HCT116 (cell line): ENCODE measurements around the gene GPS1. TPM values are rescaled to one million over a fixed set of nuclear protein-coding genes. Genes with fewer than 3 reads are reported as not detected.

Experiments used
- ATAC-seq: fragments of 200-7000 bp; cut with Tn5 transposase; 2 replicates; pipeline ENCODE4 v1.9.1; 2020; ENCODE audit warnings: mild to moderate bottlenecking, moderate library complexity
- BruUV-seq: library from RNA; stranded (reverse); fragments of 400-500 nt; replicated peaks from 2 replicates; lab custom pipeline; 2021; lab: Mats Ljungman, UMichigan
- CTCF ChIA-PET: fragments of 300-600 bp; sonication (Branson Sonifier 250); formaldehyde crosslinking; loops from one replicate; lab custom pipeline; 2021; ENCODE audit warnings: antibody characterized with exemption; lab: Charles Lee
- POLR2A ChIA-PET: fragments of 300-600, 350-600 bp; sonication (Branson Sonifier 250); formaldehyde crosslinking; loops from one replicate; lab custom pipeline; 2021; ENCODE audit warnings: antibody characterized with exemption; lab: Charles Lee
- RAD21 ChIA-PET, 2 experiments: fragments of 300-600 bp; sonication (Branson Sonifier 250); formaldehyde crosslinking; loops; one replicate each; lab custom pipeline; 2023; ENCODE audit warnings: low total read pairs in 2 of 2; ENCODE audit not compliant: uncharacterized antibody in 2 of 2, unreplicated experiment in 2 of 2, low non-redundant PET in 1 of 2; lab: Charles Lee
- DNase-seq: peaks from one replicate; pipeline ENCODE4 v3.0.0-alpha.2; 2010; ENCODE audit warnings: low read depth, low spot score
- H2AFZ ChIP-seq: fragments of 200-600 bp; shearing (Covaris generic), sonication (generic); 2 replicates; pipeline ENCODE4 v1.6.1; 2017; ENCODE audit warnings: low read depth, mixed run types, mixed read lengths, antibody characterized with exemption, low read length; ENCODE audit not compliant: poor library complexity, severe bottlenecking
- H3K27ac ChIP-seq: 2 replicates; pipeline ENCODE4 v1.5.1; 2012; ENCODE audit warnings: low read depth, low read length
- H3K27me3 ChIP-seq: fragments of 200-600 bp; sonication (generic); 2 replicates; pipeline ENCODE4 v1.6.1; 2016; ENCODE audit warnings: mixed run types, low read length, mixed read lengths; ENCODE audit not compliant: insufficient read depth
- H3K36me3 ChIP-seq, 2 experiments: fragments of 200-500 bp in 1 of 2; fragments of 200-600 bp in 1 of 2; sonication (Bioruptor generic) in 1 of 2; sonication (generic) in 1 of 2; 2 replicates each; pipeline versions ENCODE4 v1.5.1 to v1.6.1; 2014 to 2016; ENCODE audit warnings: low read length in 2 of 2, inconsistent platforms in 1 of 2, mixed read lengths in 1 of 2, mixed run types in 1 of 2; ENCODE audit not compliant: insufficient read depth in 2 of 2, control insufficient read depth in 1 of 2
- H3K4me1 ChIP-seq, 2 experiments: fragments of 200-600 bp in 1 of 2; sonication (generic) in 1 of 2; 2 replicates each; pipeline versions ENCODE4 v1.5.1 to v1.6.1; 2012 to 2017; ENCODE audit warnings: low read length in 2 of 2, inconsistent platforms in 1 of 2, mild to moderate bottlenecking in 1 of 2, mixed read lengths in 1 of 2, mixed run types in 1 of 2, moderate library complexity in 1 of 2; ENCODE audit not compliant: insufficient read depth in 2 of 2, control insufficient read depth in 1 of 2
- H3K4me2 ChIP-seq: fragments of 200-600 bp; sonication (generic); 2 replicates; pipeline ENCODE4 v1.6.1; 2017; ENCODE audit warnings: mixed run types, low read length, mixed read lengths
- H3K4me3 ChIP-seq, 2 experiments: fragments of 200-600 bp in 1 of 2; sonication (generic) in 1 of 2; replicated peaks in 1 of 2; 2 replicates each; pipeline ENCODE4 v1.5.1; 2011 to 2016; ENCODE audit warnings: low read length in 2 of 2, control low read depth in 1 of 2, low read depth in 1 of 2, mild to moderate bottlenecking in 1 of 2, mixed read lengths in 1 of 2, mixed run types in 1 of 2
- H3K79me2 ChIP-seq: fragments of 200-600 bp; sonication (generic); 2 replicates; pipeline ENCODE4 v1.6.1; 2017; ENCODE audit warnings: mild to moderate bottlenecking, mixed run types, low read length, moderate library complexity, mixed read lengths; ENCODE audit not compliant: insufficient read depth
- H3K9ac ChIP-seq: fragments of 200-600 bp; sonication (generic); 2 replicates; pipeline ENCODE4 v1.6.1; 2016; ENCODE audit warnings: low read length, mixed read lengths
- H3K9me2 ChIP-seq: fragments of 200-600 bp; sonication (generic), shearing (Covaris generic); 2 replicates; pipeline ENCODE4 v1.6.1; 2017; ENCODE audit warnings: mixed run types, mild to moderate bottlenecking, moderate library complexity; ENCODE audit not compliant: insufficient read depth
- H3K9me3 ChIP-seq, 2 experiments: fragments of 200-500 bp in 1 of 2; fragments of 200-600 bp in 1 of 2; sonication (Bioruptor generic) in 1 of 2; sonication (generic) in 1 of 2; 2 replicates each; pipeline ENCODE4 v1.6.1; 2014 to 2017; ENCODE audit warnings: low read length in 2 of 2, mixed read lengths in 2 of 2, inconsistent platforms in 1 of 2, low read depth in 1 of 2, mild to moderate bottlenecking in 1 of 2, mixed run types in 1 of 2, moderate library complexity in 1 of 2; ENCODE audit not compliant: control insufficient read depth in 1 of 2, insufficient read depth in 1 of 2
- H4K20me1 ChIP-seq: fragments of 200-600 bp; sonication (generic), shearing (Covaris generic); 2 replicates; pipeline ENCODE4 v1.6.1; 2017; ENCODE audit warnings: mixed run types, mild to moderate bottlenecking, moderate library complexity; ENCODE audit not compliant: insufficient read depth
- EGR1 ChIP-seq: IDR thresholded peaks from 2 replicates; pipeline ENCODE4 v1.6.1; 2012; ENCODE audit warnings: low read depth
- POLR2A ChIP-seq: IDR thresholded peaks from 2 replicates; pipeline ENCODE4 v1.7.0; 2011; ENCODE audit warnings: borderline replicate concordance; ENCODE audit not compliant: insufficient read depth, insufficient read length; ENCODE audit errors: extremely low read depth
- ZBTB33 ChIP-seq: IDR thresholded peaks from 2 replicates; pipeline ENCODE4 v1.6.1; 2011; ENCODE audit warnings: mild to moderate bottlenecking, low read length, moderate library complexity; ENCODE audit not compliant: insufficient replicate concordance; ENCODE audit errors: extremely low read depth
- ZFX ChIP-seq: fragments of 450-650 bp; IDR thresholded peaks from 2 replicates; pipeline ENCODE4 v1.6.1; 2017
- intact Hi-C: fragments of 100-400 bp; cut with micrococcal nuclease; formaldehyde crosslinking; loops from 2 replicates; pipeline ENCODE4 v1.10.0; 2022
- total RNA-seq: library from RNA; stranded (reverse); gene quantifications from one replicate; pipeline ENCODE4 v1.2.1, GENCODE V29; 2021; ENCODE audit not compliant: unreplicated experiment
- TF ChIP-seq, protein P1 (sequence below): IDR thresholded peaks from 2 replicates; pipeline ENCODE4 v1.6.1; 2012

The GPS1 gene
- total RNA-seq, 1 experiment from 2014 or later, result 205 TPM

DNA sequence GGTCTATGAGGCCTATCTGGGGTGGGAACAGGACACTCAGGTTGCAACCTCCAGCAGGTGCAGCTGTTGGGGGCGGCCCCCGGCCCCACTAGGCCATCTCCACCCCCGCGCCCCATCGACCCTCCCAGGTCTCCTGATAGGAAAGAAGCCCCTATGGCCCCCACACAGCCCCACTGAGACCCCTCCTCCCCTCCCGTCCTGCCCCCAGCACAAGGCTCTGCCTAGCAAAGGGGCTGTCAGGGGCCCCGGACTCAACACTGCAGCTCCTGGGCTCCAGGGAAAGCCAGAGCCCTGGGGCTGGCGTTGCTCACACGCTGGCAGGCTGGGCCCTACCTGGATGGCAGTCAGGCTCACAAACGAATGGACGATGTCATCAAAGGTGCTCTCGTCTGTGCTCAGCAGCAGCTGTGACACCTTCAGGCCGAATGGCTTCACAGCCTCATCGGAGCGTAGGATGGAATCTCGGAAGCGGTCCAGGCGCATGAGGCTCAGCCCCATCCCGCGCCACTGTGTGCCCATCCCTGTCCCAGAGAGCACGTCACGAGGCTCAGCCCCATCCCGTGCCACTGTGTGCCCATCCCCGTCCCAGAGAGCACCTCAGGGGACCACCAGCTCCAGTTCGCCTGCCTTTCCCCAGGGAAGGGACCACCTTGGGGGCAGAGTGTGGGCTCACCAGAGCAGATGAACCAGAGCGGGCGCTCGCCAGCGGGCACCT, 39.0 kb downstream of the GPS1 start (continued):
- no peak for TF ChIP-seq ZBTB33
- TF ChIP-seq POLR2A, result no peak
- no peak for TF ChIP-seq ZFX

DNA sequence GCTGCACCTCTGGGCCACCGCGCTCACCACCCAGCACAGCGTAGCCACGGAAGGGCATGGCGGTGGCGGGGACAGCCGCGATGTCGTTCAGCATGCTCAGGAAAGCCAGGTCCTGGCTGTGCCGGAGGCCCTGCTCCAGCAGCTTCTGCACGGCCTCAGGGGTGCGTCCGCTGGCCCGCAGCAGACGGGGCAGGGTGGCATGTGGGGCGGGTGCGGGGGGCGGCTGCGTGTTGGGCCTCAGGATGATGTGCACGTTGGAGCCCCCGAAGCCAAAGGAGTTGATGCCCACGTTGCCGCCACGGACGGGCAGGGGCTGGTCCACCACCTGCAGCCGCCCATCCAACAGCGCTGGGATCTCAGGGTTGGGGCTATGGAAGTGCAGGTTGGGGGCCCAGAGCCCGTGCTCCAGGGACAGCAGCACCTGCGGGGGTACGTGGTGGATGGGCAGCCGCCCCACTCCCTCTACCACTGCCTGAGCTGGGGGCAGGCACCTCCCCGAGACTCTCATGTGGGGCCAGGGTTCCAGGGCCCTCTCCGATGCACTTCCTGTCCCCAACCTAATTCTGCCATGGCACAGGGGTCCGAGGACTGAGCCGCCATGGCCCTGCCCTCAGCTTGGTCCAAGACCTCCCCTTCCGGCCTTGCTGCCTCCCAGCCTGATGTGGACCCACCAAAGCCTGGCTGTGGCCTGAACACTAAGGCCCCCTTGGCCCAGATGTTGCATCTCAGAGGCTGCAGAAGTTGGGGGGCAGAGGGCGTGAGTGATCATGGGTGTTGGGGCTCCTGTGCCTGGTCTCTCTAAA, 39.8 kb downstream of the GPS1 start:
- no peak overlapping the region for H3K9ac ChIP-seq
- peaks cover 93% of the 10 kb centered on the region for H3K79me2 ChIP-seq
- no peak overlapping the region for H3K4me2 ChIP-seq
- DNase-seq, result no peak
- no peak for TF ChIP-seq EGR1
- TF ChIP-seq, protein P1, sequence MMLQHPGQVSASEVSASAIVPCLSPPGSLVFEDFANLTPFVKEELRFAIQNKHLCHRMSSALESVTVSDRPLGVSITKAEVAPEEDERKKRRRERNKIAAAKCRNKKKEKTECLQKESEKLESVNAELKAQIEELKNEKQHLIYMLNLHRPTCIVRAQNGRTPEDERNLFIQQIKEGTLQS, result no peak
- peaks cover 86 to 96% of the 10 kb centered on the region in 2 experiments for H3K36me3 ChIP-seq
- H3K27me3 ChIP-seq, result no peaks in the 10 kb centered on the region
- no peaks in the 10 kb centered on the region for H3K9me3 ChIP-seq
- no peaks in the 10 kb centered on the region for H3K9me2 ChIP-seq
- ChIA-PET CTCF (no interaction called here), RAD21 (no interaction called here), POLR2A (no interaction called here)
- no TSS peak for BruUV-seq
- H3K27ac ChIP-seq, result peak overlapping the region; percentile 34; the same call in 1 of the 2 replicates
- intact Hi-C loops, result no loop called here
- peaks cover 5 to 8% of the 10 kb centered on the region in 2 experiments for H3K4me1 ChIP-seq
- ATAC-seq, result no peak
- peaks cover 9% of the 10 kb centered on the region; the same call in 1 of the 2 replicates for H4K20me1 ChIP-seq
- no peak overlapping the region for H2AFZ ChIP-seq
- no peak overlapping the region for H3K4me3 ChIP-seq
